ENCODE results near the gene AIFM2.
"Not testable (repeated sequence)": the region's sequence is repeated elsewhere in the genome, so short reads cannot be mapped to it uniquely, and the experiment has no call there.

AIFM2 gene

DNA sequence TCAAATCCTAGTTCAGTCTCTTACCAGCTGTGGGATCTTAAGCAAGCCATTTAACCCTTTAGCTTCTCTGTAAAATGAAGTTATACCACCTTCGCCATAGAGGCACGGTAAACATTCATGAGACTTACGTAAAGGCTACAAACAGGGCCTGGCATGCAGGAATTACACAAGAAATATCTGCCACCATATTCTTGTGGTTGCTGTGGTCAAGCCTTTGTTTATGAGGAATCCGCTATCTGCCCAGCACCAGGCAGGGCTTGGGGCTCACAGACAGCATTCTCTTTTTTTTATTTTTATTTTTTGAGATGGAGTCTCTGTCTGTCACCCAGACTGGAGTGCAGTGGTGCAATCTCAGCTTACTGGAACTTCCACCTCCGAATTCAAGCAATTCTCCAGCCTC is 9.9 kb downstream of the AIFM2 start:
- no peak overlapping the region for H3K4me3 ChIP-seq (ENCODE audit: low read length)
- TF ChIP-seq ZNF274 (IDR thresholded peaks at IDR 0.05; ENCODE audit: low read depth, low read length), result no peak

DNA sequence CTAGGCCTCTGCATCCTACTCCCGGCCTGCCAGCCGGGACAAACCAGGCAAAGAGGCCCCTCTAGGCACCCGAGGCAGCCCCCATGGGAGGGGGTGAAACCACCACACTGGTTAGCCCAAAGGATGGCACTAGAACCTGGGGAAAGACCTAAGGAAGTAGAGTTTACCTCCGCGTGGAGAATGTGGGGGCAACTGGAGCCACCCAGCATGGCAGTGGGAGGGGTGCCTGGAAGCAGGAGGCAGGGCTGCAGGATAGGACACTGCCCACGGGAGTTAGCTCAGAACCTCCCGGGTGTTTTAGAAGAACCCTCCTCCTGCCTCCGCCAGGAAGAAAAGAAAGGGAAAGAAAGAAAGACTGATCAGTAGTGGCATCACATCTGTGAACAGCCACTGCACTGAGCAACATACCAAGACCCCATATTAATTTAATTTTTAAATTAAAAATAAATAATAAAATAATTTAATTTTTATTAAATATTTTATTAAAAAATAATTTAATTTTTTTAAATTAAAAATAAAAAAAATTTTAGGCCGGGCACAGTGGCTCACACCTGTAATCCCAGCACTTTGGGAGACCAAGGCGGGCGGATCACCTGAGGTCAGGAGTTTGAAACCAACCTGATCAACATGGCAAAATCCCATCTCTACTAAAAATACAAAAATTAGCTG is 11.2 kb downstream of the AIFM2 start:
- TF ChIP-seq ZNF274 (IDR thresholded peaks at IDR 0.05; ENCODE audit: low read depth, low read length), result no peak

DNA sequence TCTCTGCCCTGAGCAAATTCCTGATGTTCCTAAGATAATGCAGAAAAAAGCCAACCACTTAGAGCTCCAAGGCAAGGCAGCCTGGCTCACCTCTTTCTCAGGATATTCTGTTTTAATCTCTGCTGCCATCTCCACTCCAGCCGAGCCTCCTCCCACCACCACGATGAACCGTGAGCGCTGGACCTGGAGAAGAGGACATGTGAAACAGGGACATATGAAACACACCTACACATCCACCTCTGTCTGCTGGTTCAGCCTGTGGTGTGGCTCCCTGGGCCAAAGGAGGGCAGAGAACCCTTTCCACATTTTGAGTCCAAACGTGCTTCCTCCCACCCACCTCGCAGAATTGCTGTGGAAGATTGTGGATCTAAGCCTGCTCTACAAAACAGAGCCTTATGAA is 12.2 kb downstream of the AIFM2 start:
- no peak overlapping the region for H3K4me3 ChIP-seq (ENCODE audit: low read length)
- TF ChIP-seq ZNF274 (IDR thresholded peaks at IDR 0.05; ENCODE audit: low read depth, low read length), result no peak

More for the DNA sequence above, 11.2 kb downstream of the AIFM2 start:
- H3K4me3 ChIP-seq (ENCODE audit: low read length), result no peak overlapping the region

DNA sequence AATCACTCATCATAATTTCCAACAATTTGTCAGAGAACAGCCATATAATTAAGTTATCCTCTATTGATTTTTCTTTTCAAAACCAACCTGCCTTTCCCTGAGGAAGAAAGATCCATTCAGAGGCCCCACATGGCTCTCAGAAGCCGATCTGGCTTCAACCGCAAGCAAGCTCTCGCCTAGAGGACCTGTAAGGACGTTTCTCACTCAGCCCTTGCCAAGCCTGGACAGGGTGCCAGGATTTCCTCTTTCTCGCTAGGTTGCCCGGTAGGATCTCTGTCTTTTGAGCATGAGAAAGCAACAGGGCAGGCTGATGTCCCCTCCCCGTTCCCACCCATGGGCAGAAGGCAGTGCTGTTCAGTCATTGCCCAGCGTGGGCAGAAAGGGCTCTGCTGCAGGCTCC is 13.0 kb downstream of the AIFM2 start:
- no peak for TF ChIP-seq ZNF274 (IDR thresholded peaks at IDR 0.05; ENCODE audit: low read depth, low read length)
- no peak overlapping the region for H3K4me3 ChIP-seq (ENCODE audit: low read length)

DNA sequence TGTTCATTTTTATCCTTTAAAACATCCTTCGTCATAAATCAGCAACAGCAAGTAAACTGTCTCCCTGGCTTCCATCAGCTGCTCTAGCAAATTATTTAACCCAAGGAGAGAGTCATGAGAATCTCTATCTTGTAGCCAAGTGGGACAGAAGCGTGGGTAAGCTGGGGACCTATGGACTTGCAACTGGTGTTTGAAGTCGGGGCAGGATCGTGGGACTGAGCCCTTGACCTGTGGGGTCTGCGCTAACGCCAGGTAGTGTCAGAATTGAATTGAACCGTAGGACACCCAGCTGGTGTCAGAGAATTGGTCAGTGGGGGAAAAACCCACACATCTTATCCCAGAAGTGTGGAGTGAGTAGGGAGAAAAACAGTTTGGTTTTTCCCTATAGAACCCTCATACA is 13.4 kb downstream of the AIFM2 start:
- H3K4me3 ChIP-seq (ENCODE audit: low read length), result no peak overlapping the region
- TF ChIP-seq ZNF274 (IDR thresholded peaks at IDR 0.05; ENCODE audit: low read depth, low read length), result no peak

DNA sequence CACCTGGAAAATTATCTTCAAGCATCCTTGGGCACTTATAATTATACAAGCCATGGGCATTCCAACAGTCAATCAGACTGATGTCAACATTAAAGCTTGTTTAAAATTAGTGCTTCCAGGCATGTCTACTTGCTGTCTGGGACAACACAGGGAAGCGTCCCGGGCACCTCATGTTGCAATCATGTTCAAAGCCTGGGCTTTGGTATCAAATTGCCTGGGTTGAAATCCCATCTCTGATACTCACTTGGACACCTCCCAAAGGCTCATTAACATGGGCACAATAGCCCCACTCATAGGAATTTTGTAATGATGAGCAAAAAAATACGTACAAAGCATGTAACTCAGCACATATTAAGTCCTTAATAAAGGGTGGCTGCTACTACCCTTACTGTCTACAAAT is 14.4 kb downstream of the AIFM2 start:
- no peak overlapping the region for H3K4me3 ChIP-seq (ENCODE audit: low read length)
- no peak for TF ChIP-seq ZNF274 (IDR thresholded peaks at IDR 0.05; ENCODE audit: low read depth, low read length)

DNA sequence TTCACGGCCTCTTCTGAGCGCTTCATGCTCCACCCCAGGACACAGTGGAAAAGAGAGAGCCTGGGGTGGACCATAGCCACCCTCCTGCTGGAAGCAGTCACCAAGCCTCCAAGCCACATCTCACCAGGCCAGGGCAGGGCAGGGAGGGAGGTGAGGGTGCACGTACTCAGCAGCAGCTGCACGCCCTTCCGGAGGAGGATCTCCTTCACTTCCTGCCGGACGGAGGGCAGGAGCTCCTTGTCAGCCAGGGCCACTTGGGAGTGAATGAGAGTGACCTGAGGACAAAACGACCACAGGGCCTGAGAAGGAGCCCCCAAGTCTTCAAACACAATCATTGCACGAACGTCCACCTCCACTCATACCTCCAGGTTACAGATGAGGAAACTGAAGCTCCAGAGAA is 15.0 kb downstream of the AIFM2 start:
- no peak overlapping the region for H3K4me3 ChIP-seq (ENCODE audit: low read length)
- no peak for TF ChIP-seq ZNF274 (IDR thresholded peaks at IDR 0.05; ENCODE audit: low read depth, low read length)

DNA sequence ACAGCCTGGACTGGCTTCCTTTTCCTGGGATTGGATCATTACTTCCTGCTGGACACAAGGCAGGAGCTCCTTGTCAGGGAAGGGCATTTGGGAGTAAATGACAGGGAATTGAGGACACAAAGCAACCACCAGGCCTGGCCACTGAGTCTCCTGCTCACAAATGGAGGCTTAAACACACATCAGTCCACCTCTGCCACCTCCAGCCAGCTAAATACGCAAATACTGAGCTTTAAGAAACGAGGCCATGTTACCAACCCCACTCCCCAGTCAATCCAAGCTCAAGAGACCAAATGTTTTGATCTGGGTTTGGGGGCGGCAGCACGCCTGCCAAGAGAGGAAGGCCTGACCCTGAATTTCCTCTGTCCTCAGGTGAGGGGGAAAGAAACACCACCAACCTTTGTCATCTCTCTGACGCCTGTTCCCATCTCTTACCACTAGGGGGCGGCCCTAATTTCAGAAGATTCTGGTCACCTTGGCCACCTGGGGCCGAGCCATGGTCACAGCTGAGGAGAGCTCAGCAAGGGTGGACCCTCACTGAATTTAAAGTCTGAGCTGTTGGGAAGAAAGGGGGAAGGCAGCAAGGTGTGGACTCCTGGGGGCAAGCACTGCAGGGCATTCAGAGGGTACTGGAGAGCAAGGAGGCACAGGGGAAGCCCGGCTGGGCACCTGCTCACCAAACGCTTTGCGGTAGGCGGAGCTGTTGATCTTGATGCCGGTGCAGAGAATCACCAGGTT is 16.5 kb downstream of the AIFM2 start:
- TF ChIP-seq ZNF274 (IDR thresholded peaks at IDR 0.05; ENCODE audit: low read depth, low read length), result no peak
- H3K4me3 ChIP-seq (ENCODE audit: low read length), result no peak overlapping the region

DNA sequence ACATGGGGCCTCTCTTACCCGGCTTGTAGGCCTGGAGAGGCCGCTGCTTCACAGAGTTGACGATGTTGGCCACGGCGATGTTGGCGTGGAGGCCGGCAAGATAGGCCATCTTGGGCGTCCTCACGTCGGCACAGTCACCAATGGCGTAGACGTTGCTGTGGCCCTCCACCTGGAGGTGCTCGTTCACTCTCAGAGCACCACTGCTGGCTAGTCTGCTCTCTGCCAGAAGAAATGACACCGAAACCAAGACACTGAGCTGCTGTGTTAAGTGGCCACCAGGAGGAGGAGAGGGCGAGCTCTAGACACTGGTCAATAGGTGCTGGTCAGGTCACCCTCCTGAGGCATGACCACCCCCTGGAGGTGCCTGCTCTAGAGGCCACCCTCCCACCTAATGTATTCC is 17.7 kb downstream of the AIFM2 start:
- no peak for TF ChIP-seq ZNF274 (IDR thresholded peaks at IDR 0.05; ENCODE audit: low read depth, low read length)
- H3K4me3 ChIP-seq (ENCODE audit: low read length), result no peak overlapping the region

DNA sequence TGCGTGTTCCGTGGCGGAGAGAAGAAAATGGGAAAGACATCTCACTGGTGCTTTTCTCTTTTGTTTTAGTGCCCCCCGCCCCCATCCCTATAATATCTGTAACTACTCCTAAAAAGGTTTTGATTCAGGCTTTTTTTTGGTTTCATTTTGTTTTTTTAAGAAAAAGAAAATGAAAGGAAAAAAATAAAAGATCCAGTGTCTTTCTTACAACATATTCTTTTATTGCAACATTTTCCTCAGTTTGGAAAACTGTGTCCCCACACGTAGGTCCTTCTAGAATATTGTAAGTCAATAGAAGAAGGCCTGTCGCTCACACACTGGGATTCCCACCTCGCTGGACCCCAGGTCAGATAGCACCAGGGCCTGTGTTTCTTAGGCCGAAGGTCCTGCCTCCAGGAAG is 20.6 kb downstream of the AIFM2 start:
- TF ChIP-seq ZNF274 (IDR thresholded peaks at IDR 0.05; ENCODE audit: low read depth, low read length), result no peak
- no peak overlapping the region for H3K4me3 ChIP-seq (ENCODE audit: low read length)

DNA sequence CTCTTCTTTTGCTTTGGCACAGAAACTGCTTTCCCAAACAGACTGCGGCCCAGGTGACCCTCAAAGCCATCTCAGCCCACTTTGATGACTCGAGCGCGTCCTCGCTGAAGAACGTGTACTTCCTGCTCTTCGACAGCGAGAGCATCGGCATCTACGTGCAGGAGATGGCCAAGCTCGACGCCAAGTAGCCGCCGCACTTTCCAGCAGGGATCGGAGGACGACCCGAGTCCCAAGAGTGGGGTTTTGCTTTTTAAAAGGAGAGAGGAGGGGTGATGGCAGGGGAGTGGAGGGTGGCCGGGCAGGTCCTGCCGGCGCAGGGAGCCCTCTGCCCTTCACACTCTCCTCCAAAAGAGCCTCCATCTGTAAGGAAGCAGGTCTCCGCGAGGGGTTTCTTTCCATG is 21.1 kb downstream of the AIFM2 start:
- no peak for TF ChIP-seq ZNF274 (IDR thresholded peaks at IDR 0.05; ENCODE audit: low read depth, low read length)
- H3K4me3 ChIP-seq (ENCODE audit: low read length), result no peak overlapping the region

DNA sequence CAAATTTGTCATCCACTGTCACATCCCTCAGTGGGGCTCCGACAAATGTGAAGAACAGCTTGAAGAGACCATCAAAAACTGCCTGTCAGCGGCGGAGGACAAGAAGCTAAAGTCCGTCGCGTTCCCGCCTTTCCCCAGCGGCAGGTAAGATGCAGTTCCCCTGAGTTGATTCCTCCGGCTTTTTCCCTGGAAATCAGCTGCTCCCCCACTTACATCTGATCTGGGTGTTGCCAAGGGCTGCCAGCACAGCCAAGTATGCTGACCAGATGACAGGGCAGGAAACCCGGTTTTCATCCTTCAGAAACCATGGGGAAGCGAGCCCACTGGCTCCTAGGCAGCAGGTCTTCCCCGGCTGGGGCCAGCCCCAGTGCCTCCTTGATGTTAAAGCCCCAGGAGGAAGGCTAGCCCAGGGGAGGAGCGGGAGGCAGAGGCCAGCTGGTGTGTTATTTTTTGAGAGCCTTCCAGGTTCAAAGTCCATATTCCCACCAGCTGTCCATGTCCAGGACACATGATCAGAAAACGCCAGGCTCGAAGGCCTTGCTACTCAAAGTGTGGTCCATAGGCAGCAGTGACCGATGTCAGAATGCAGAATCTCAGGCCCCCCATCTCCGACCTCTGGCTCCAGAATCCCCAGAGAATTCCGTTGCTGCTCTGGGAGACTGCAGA is 23.4 kb downstream of the AIFM2 start:
- no peak for TF ChIP-seq ZNF274 (IDR thresholded peaks at IDR 0.05; ENCODE audit: low read depth, low read length)

DNA sequence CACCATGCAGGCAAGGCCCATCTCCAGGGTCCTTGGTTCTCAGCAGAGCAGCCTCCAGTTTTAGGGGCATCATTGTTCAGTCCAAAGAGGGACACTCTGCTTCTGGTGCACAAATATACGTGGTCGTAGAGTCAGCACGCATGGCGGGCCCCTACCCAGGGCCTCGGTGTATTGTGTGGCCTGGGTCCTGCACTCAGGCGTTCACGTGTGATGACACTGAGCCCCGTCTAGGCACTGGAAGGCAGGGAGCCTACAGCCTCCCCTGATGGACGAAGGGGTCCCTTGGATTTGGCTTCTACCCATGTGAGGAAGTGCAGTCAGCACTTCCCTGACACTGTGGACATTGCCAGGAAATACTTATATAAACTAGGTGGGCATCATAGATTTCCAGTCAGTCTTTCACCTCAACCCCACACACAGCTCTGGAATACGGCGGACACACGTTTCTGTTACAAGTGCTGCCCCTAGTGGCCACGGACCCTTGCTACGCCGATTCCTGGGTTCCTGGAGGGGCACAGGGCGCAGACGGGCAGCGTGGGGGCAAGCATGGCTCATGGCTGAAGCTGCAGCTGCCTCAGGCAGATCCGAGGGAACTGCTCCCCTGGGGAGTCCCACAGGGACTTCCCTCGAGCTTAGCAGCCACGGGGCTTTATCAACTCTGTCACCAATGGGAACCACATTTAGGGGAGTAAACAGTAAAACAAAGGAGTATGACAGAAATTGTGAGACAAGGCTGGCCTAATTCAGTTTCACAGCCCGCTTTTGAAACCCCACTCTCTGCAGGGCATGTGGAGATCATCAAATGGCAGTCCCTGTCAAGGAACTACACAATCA is 25.4 kb downstream of the AIFM2 start:
- no peak for TF ChIP-seq ZNF274 (IDR thresholded peaks at IDR 0.05; ENCODE audit: low read depth, low read length)
- H3K4me3 ChIP-seq (ENCODE audit: low read length), result no peak overlapping the region

More for the DNA sequence above, 23.4 kb downstream of the AIFM2 start:
- H3K4me3 ChIP-seq (ENCODE audit: low read length), result no peak overlapping the region

DNA sequence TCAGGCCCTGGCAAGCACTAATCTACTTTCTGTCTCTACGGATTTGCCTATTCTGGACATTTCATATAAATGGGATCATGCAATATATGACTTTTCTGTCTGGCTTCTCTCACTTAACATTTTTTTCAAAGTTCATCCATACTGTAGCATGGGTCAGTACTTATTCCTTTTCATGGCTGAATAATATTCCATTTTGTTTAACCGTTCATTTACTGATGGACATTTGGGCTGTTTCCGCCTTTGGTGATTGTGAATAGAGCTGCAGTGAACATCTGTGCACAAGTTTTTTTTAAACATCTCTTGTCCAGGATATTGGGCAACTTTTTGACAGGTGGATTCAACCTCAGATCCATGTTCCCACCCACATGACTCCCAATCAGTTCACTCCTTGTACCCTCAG is 31.0 kb downstream of the AIFM2 start:
- TF ChIP-seq ZNF274 (IDR thresholded peaks at IDR 0.05; ENCODE audit: low read depth, low read length), result no peak
- no peak overlapping the region for H3K4me3 ChIP-seq (ENCODE audit: low read length)

DNA sequence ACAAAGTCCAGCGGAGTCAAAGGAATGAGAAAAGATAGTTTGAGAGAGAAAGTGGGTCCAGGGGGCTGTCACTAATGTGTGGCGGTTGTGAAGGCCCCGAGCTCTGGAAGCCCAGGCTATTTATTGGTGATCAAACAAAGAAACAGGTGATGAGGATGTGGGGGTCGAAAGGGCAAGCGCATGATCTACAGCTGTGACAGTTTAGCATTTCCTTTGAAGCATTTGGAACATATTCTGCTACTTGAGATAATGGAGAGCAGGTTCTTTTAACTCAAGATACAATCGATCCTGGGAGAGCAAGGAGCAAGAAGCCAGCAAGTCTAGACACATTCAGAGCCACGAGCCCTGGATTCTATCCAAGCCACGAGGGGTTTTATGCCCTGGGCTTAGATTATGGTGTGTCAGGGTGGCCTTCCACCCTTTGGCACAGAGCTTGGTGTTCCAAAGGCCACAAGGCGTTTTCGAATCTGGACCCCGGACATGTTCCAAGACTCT is 31.5 kb downstream of the AIFM2 start:
- H3K4me3 ChIP-seq (ENCODE audit: low read length), result not testable (repeated sequence)
